ENCODE data around the gene IGFBP6.
"Not testable (repeated sequence)": the region's sequence is repeated elsewhere in the genome, so short reads cannot be mapped to it uniquely, and the experiment has no call there.

Gene IGFBP6

DNA sequence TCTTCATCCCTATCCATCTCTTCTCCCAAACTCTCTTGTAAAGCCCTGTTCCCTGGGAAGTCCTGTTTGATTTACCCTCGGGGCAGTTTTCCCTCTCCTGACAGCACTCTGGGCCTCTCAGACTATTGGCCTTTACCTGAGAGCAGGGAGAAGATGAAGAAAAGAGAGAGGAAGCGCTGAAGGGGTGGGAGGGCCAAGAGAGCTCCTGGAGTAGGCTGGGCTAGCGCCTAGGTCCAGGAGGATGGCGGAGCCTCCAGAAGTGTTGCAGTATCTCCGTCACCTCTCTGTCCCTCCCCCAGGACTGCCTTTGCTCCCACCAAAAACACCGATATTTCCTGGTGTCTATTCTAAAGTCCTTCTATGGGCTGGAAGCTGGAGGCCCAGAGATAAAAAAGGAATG lies 5.7 kb upstream of the IGFBP6 start:
- TF ChIP-seq, protein P1, sequence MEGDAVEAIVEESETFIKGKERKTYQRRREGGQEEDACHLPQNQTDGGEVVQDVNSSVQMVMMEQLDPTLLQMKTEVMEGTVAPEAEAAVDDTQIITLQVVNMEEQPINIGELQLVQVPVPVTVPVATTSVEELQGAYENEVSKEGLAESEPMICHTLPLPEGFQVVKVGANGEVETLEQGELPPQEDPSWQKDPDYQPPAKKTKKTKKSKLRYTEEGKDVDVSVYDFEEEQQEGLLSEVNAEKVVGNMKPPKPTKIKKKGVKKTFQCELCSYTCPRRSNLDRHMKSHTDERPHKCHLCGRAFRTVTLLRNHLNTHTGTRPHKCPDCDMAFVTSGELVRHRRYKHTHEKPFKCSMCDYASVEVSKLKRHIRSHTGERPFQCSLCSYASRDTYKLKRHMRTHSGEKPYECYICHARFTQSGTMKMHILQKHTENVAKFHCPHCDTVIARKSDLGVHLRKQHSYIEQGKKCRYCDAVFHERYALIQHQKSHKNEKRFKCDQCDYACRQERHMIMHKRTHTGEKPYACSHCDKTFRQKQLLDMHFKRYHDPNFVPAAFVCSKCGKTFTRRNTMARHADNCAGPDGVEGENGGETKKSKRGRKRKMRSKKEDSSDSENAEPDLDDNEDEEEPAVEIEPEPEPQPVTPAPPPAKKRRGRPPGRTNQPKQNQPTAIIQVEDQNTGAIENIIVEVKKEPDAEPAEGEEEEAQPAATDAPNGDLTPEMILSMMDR (IDR thresholded peaks at IDR 0.05; ENCODE audit: extremely low read depth, missing control alignments): no peak
- DNase-seq (ENCODE audit: low spot score): no peak

DNA sequence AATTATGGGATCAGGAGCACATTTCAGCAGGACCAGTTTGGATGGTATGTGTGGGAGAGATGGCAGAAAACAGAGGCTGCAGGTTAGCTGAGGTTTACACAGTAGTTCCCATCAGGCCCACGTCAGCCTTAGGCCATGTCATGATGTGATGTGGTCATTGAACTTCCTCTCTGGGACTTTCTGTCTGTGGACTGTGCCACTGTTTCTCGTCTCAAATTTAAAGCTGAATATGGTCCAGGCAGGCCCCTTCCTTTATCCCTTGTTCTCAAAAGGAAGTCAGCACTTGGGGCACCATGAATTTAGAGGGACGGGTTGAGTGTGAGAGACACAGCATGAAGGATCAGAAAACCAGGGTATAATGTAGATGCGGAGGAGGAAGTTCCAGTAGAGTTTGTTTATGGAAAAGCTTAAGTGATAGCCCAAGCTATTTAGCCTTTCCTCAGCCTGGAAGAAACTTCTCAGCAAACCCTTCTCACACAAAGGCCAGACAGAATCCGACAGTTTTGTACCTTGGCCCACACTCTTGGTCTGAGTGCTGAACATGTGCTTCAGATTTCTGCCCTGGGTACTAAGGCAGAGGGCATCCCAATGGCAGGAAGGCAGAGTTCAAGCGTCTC lies 3.6 kb upstream of the IGFBP6 start:
- no peak for DNase-seq (ENCODE audit: low spot score)
- TF ChIP-seq, protein P1 (IDR thresholded peaks at IDR 0.05; ENCODE audit: extremely low read depth, missing control alignments): no peak

DNA sequence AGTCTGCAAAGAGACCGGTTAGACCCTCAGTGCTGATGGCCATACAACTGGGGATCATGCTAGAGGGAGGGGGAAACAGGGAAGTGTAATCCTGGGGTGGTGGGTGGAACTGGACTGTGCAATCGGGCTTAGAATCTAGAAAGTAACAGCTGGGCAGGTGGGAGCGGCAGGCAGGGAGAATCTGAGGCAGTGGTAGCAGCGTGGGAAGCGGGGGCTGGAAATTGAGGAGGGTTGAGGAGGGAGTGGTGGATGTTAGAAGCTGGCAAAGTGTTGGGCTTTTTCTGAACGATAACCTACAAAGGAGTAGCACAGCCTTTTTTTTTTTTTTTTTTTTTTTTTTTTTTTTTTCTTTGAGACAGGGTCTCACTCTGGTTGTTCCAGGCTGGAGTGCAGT lies 3.1 kb upstream of the IGFBP6 start:
- TF ChIP-seq, protein P1 (IDR thresholded peaks at IDR 0.05; ENCODE audit: extremely low read depth, missing control alignments): no peak

DNA sequence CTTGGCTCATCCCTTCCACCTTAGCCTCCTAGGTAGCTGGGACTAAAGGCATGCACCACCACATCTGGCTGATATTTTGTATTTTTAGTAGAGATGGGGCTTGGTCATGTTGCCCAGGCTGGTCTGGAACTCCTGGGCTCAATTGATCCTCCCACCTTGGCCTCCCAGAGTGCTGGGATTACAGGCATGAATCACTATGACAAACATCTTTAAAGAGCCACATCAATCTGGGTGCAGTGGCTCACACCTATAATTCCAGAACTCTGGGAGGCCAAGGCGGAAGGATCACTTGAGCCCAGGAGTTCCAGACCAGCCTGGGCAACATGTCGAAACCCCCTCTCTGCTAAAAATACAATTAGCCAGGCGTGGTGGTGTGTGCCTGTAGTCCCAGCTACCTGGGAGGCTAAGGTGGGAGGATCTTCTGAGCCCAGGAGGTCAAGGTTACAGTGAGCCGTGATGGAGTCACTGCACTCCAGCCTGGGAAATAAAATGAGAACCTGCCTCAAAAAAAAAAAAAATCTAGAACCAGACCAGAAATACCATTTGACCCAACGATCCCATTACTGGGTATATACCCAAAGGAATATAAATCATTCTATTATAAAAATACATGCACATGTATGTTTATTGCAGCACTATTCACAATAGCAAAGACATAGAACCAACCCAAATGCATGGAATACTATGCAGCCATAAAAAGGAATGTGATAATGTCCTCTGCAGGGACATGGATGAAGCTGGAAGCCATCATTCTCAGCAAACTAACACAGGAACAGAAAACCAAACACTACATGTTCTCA lies 2.5 kb upstream of the IGFBP6 start:
- DNase-seq (ENCODE audit: low spot score): not testable (repeated sequence)

More for the DNA sequence above, 3.1 kb upstream of the IGFBP6 start:
- DNase-seq (ENCODE audit: low spot score): no peak

DNA sequence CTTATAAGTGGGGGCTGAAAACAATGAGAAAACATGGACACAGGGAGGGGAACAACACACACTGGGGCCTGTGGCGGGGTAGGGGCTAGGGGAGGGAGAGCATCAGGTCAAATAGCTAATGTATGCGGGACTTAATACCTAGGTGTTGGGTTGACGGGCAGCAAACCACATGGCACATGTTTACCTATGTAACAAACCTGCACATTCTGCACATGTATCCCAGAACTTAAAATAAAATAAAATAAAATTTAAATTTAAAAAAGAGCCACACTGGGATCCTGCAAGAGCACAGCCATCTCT lies 1.9 kb upstream of the IGFBP6 start:
- DNase-seq (ENCODE audit: low spot score): not testable (repeated sequence)

DNA sequence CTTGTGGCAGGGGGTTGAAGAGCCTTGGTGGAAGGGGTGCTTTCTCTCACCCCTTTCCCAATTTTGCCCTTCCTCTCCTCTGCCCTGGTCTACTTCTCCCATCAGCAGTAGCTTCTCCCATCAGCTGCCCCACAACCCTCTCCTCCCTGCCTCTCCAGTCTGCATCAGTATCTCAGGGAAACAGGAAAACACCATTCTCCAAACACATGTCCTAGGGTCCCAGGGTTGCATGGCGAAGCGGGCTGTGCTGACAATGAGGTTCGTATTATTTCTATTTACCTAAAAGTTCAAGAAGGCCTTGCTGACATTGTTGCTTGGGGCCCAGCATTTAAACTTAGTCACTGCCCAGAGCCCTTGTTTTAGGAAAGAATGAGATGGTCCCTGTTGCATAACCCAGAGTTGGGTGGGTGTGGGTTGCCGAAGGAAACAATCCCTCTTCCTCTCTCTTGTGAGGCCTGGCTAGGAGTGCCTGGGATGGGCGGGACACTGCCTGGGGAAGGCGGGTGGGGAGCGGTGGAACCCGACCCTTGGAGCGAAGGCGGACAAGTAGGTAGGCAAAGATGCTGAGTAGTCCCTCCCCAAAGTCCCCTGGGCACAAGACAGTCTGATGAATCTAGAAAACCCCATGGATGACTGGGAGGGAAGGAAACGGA lies 1.3 kb upstream of the IGFBP6 start:
- TF ChIP-seq, protein P1 (IDR thresholded peaks at IDR 0.05; ENCODE audit: extremely low read depth, missing control alignments): no peak
- no peak for DNase-seq (ENCODE audit: low spot score)

DNA sequence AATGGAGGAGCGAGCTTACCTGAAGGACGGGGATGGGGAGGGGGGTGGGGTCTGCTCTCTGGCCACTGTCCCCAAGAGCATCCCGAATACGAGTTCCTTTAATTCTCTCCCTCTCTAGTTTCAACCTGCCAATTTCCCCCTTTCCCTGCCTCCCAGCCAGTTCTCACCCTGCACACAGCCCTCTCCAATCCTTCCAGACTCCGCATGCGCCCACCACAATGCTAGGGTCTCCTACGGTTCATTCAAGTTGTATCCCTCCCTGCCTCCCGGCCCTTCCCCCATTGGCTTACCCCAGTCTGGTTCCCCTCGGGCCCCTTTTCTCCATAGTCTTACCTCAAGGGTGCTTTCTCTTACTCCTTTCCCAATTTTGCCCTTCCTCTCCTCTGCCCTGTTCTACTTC lies 708 bp upstream of the IGFBP6 start:
- TF ChIP-seq, protein P1 (IDR thresholded peaks at IDR 0.05; ENCODE audit: extremely low read depth, missing control alignments): no peak

DNA sequence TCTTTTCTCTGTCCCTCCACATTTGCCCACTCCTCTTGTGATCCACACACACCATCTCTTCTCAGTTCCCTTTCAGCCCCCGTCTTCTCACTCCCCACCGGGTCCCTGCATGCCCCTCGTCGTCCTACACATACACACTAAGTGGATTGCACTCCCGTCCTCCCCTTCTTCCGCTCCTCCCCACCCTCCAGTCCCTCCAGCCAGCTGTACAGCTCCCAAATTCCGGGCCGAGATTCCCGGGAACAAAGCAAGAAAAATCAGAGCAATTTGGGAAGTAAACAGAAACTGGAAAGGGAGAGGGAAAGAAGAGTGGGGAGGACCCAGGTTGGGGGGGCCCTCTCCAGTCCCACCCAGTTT lies 282 bp upstream of the IGFBP6 start:
- TF ChIP-seq, protein P1 (IDR thresholded peaks at IDR 0.05; ENCODE audit: extremely low read depth, missing control alignments): no peak

More for the DNA sequence above, 708 bp upstream of the IGFBP6 start:
- DNase-seq (ENCODE audit: low spot score): no peak

More for the DNA sequence above, 282 bp upstream of the IGFBP6 start:
- no peak for DNase-seq (ENCODE audit: low spot score)

Data from GM20000 (cell line).